CD1c-positive myeloid dendritic cell (primary cell): ENCODE data around the gene TCEAL7.

Source experiments
- DNase-seq: peaks from one replicate; pipeline ENCODE4 v3.0.0-alpha.2; 2016; ENCODE audit errors: extremely low spot score

Gene TCEAL7

GRCh38 chrX:103367502-103367901 is 37.5 kb downstream of the TCEAL7 start:
- no peak for DNase-seq

- no peak for DNase-seq
Observed at GRCh38 chrX:103369479-103369878, 39.4 kb downstream of the TCEAL7 start.

- DNase-seq = no peak
Observed at GRCh38 chrX:103372886-103373285, 42.8 kb downstream of the TCEAL7 start.

GRCh38 chrX:103373581-103373980 is 43.5 kb downstream of the TCEAL7 start:
- no peak for DNase-seq

- DNase-seq = no peak
Observed at GRCh38 chrX:103376118-103376978, 46.3 kb downstream of the TCEAL7 start, which contains the start of gene BEX3. BEX3 (plus strand) TSS chrX:103376538; CDS start chrX:103377522, 984 bp downstream.

- no peak for DNase-seq
Observed at GRCh38 chrX:103376979-103377324, 46.9 kb downstream of the TCEAL7 start.

- DNase-seq = no peak
Observed at GRCh38 chrX:103378990-103379389, 49.0 kb downstream of the TCEAL7 start.
